ENCODE results near the gene APOL1. TPM values are rescaled to one million over a fixed set of nuclear protein-coding genes. Genes with fewer than 3 reads are reported as not detected.

Gene APOL1
- total RNA-seq, 1 donor from 2014 or later: 0.12 TPM

- TF ChIP-seq, protein P1, sequence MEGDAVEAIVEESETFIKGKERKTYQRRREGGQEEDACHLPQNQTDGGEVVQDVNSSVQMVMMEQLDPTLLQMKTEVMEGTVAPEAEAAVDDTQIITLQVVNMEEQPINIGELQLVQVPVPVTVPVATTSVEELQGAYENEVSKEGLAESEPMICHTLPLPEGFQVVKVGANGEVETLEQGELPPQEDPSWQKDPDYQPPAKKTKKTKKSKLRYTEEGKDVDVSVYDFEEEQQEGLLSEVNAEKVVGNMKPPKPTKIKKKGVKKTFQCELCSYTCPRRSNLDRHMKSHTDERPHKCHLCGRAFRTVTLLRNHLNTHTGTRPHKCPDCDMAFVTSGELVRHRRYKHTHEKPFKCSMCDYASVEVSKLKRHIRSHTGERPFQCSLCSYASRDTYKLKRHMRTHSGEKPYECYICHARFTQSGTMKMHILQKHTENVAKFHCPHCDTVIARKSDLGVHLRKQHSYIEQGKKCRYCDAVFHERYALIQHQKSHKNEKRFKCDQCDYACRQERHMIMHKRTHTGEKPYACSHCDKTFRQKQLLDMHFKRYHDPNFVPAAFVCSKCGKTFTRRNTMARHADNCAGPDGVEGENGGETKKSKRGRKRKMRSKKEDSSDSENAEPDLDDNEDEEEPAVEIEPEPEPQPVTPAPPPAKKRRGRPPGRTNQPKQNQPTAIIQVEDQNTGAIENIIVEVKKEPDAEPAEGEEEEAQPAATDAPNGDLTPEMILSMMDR (IDR thresholded peaks at IDR 0.05; ENCODE audit: unreplicated experiment): no peak
- no peak overlapping the region for H3K4me3 Mint-ChIP-seq (ENCODE audit: low read depth)
- H3K27me3 Mint-ChIP-seq: no peaks in the 10 kb centered on the region
- no peak for DNase-seq (ENCODE audit: low spot score, unreplicated experiment)
- no peak overlapping the region for H3K27ac Mint-ChIP-seq
- peaks cover 55% of the 10 kb centered on the region for H3K36me3 Mint-ChIP-seq (ENCODE audit: insufficient read depth)
- H3K4me1 Mint-ChIP-seq (ENCODE audit: low read depth): no peaks in the 10 kb centered on the region
- H3K9me3 Mint-ChIP-seq (ENCODE audit: low read depth): peaks cover 5% of the 10 kb centered on the region
These were observed 39.2 kb downstream of the APOL1 start for GRCh38 chr22:36291831-36292740.

GRCh38 chr22:36292823-36293530, 40.0 kb downstream of the APOL1 start:
- Mint-ChIP-seq H3K36me3 (ENCODE audit: insufficient read depth) (peaks cover 58% of the 10 kb centered on the region), H3K27me3 (no peaks in the 10 kb centered on the region), H3K27ac (no peak overlapping the region), H3K4me3 (ENCODE audit: low read depth) (no peak overlapping the region), H3K4me1 (ENCODE audit: low read depth) (no peaks in the 10 kb centered on the region), H3K9me3 (ENCODE audit: low read depth) (peaks cover 5% of the 10 kb centered on the region)
- no peak for DNase-seq (ENCODE audit: low spot score, unreplicated experiment)
- TF ChIP-seq, protein P1 (IDR thresholded peaks at IDR 0.05; ENCODE audit: unreplicated experiment): no peak

DNA sequence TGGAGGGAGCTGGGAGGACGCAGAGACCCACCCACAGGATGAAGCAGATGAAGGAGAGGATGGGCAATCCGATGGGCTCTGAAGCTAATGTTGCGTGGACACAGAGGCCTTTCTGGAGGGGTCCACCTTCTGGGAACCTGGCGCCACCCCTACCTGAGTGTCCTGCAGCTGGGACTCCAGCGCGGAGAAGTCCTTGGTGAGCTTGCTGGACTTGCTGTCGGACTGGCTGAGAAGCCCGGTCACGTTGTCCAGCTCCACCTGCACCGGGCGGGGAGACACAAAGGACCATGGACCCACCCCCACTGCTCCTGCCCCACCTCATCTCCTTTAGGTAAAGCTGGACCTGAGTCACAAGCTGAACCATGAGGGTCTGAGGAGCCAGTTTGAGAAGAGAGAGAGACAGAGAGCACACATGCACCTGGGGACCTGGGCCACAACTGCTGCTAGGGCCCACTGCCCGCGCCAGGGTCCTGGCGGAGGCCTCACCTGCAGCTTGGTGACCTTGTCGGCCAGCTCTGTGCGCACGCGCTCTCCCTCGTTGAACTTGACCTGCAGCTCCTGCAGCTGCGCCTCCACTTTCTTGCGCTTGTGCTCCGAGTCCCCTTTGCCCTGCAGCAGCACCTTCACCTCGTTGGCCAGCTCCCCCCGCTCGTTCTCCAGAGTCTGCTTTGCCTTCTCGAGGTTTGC, 40.8 kb downstream of the APOL1 start:
- H3K27ac Mint-ChIP-seq: no peak overlapping the region
- DNase-seq (ENCODE audit: low spot score, unreplicated experiment): no peak
- H3K27me3 Mint-ChIP-seq: no peaks in the 10 kb centered on the region
- H3K36me3 Mint-ChIP-seq (ENCODE audit: insufficient read depth): peaks cover 58% of the 10 kb centered on the region
- TF ChIP-seq, protein P1 (IDR thresholded peaks at IDR 0.05; ENCODE audit: unreplicated experiment): no peak
- peaks cover 5% of the 10 kb centered on the region for H3K9me3 Mint-ChIP-seq (ENCODE audit: low read depth)
- H3K4me3 Mint-ChIP-seq (ENCODE audit: low read depth): no peak overlapping the region
- H3K4me1 Mint-ChIP-seq (ENCODE audit: low read depth): no peaks in the 10 kb centered on the region

DNA sequence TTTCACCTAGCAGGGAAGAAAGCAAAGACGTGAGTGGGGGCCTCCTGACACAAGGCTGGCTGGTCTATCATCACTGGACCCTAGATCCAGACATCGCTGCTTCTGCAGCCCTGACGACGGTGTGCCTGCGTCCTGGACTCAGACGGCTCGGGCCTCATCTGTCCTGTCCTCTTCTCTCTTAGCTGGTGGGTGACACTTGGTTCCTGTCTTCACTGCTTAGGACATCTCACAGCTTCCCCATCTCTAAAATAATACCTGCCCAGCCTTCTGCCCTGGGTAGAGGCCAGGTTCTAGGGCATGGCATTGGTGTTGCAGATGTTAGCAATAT, 41.3 kb downstream of the APOL1 start:
- TF ChIP-seq, protein P1 (IDR thresholded peaks at IDR 0.05; ENCODE audit: unreplicated experiment): no peak
- H3K4me3 Mint-ChIP-seq (ENCODE audit: low read depth): no peak overlapping the region
- no peaks in the 10 kb centered on the region for H3K27me3 Mint-ChIP-seq
- H3K36me3 Mint-ChIP-seq (ENCODE audit: insufficient read depth): peaks cover 54% of the 10 kb centered on the region
- no peak for DNase-seq (ENCODE audit: low spot score, unreplicated experiment)
- H3K27ac Mint-ChIP-seq: no peak overlapping the region
- peaks cover 5% of the 10 kb centered on the region for H3K9me3 Mint-ChIP-seq (ENCODE audit: low read depth)
- no peaks in the 10 kb centered on the region for H3K4me1 Mint-ChIP-seq (ENCODE audit: low read depth)

DNA sequence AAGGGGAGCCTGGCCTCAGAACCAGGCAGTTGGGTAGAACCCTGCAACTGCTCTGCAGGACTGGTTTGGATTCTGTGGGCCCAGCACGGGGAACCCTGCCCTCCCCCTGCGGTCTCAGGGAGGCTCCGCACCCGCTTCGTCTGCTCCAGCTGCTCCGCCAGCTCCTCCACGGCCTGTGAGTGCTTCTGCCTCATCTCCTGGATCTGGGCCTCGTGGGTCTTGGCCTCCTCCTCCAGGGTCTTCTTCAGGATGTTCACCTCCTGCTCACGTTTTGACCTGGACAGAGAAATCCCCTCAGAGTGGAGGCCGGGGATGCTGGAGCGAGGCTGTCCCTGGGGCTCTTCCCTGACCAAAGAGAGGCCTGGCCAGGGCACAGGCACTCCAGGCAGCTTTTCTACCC, 41.9 kb downstream of the APOL1 start:
- TF ChIP-seq, protein P1 (IDR thresholded peaks at IDR 0.05; ENCODE audit: unreplicated experiment): no peak
- Mint-ChIP-seq H3K9me3 (ENCODE audit: low read depth) (peaks cover 5% of the 10 kb centered on the region), H3K36me3 (ENCODE audit: insufficient read depth) (peaks cover 50% of the 10 kb centered on the region), H3K27me3 (no peaks in the 10 kb centered on the region), H3K4me3 (ENCODE audit: low read depth) (no peak overlapping the region), H3K27ac (no peak overlapping the region), H3K4me1 (ENCODE audit: low read depth) (no peaks in the 10 kb centered on the region)
- DNase-seq (ENCODE audit: low spot score, unreplicated experiment): no peak
